Chondrocyte (in vitro differentiated cells): Measurements from ENCODE around the gene CARNS1. TPM values are rescaled to one million over a fixed set of nuclear protein-coding genes. Genes with fewer than 3 reads are reported as not detected.
A peak's percentile ranks its signal among the peaks of the same experiment; 100 is the strongest.

ENCODE experiments used
- DNase-seq: peaks from one replicate; pipeline ENCODE4 v3.0.0; 2021; ENCODE audit warnings: mixed read lengths, low spot score
- H3K27ac Mint-ChIP-seq: one replicate; pipeline ENCODE4 v1.8.0; 2021; ENCODE audit warnings: mild to moderate bottlenecking, moderate library complexity, mixed read lengths; ENCODE audit not compliant: unreplicated experiment
- H3K27me3 Mint-ChIP-seq: 2 replicates; pipeline ENCODE4 v1.8.0; 2021; ENCODE audit warnings: low read depth, mixed read lengths
- H3K36me3 Mint-ChIP-seq: 2 replicates; pipeline ENCODE4 v1.8.0; 2021; ENCODE audit warnings: low read depth, mixed read lengths
- H3K4me1 Mint-ChIP-seq: 2 replicates; pipeline ENCODE4 v1.8.0; 2021; ENCODE audit warnings: low read depth, mild to moderate bottlenecking, mixed read lengths
- H3K4me3 Mint-ChIP-seq: one replicate; pipeline ENCODE4 v1.8.0; 2021; ENCODE audit warnings: mild to moderate bottlenecking, moderate library complexity, mixed read lengths; ENCODE audit not compliant: unreplicated experiment
- H3K9me3 Mint-ChIP-seq: 2 replicates; pipeline ENCODE4 v1.8.0; 2021; ENCODE audit warnings: low read depth, mixed read lengths
- CTCF ChIP-seq: fragments of 200-600 bp; sonication (generic); IDR thresholded peaks from 2 replicates; pipeline ENCODE4 v1.5.0; 2021; ENCODE audit warnings: antibody characterized with exemption, mild to moderate bottlenecking, moderate library complexity
- total RNA-seq: library from RNA; stranded (reverse); gene quantifications from 3 replicates; pipeline ENCODE4 v1.2.1, GENCODE V29; 2021

CARNS1 gene
- total RNA-seq, 1 donor from 2014 or later = 1.8 TPM

- Mint-ChIP-seq H3K4me1 (peaks cover 17% of the 10 kb centered on the region), H3K27me3 (no peaks in the 10 kb centered on the region), H3K36me3 (peaks cover 2% of the 10 kb centered on the region), H3K4me3 (peak within 1 kb of the TSS; percentile 90), H3K27ac (peak within 1 kb of the TSS; percentile 95), H3K9me3 (no peaks in the 10 kb centered on the region)
- TF ChIP-seq CTCF = no peak
- DNase-seq = peak; percentile 98
Observed at GRCh38 chr11:67428052-67429001, 12.8 kb downstream of the CARNS1 start, which contains the start of gene RPS6KB2. Gene RPS6KB2 (plus strand): TSS chr11:67428494. CDS start chr11:67428546, 52 bp downstream.

- peaks cover 17% of the 10 kb centered on the region for H3K4me1 Mint-ChIP-seq
- no peak for DNase-seq
- peaks cover 2% of the 10 kb centered on the region for H3K36me3 Mint-ChIP-seq
- H3K27ac Mint-ChIP-seq = peak overlapping the region; percentile 95
- peak overlapping the region; percentile 90 for H3K4me3 Mint-ChIP-seq
- no peaks in the 10 kb centered on the region for H3K9me3 Mint-ChIP-seq
- no peaks in the 10 kb centered on the region for H3K27me3 Mint-ChIP-seq
- no peak for TF ChIP-seq CTCF
Observed at GRCh38 chr11:67429038-67429668, 13.7 kb downstream of the CARNS1 start.

GRCh38 chr11:67429722-67430121 lies 14.2 kb downstream of the CARNS1 start:
- H3K27me3 Mint-ChIP-seq = no peaks in the 10 kb centered on the region
- H3K36me3 Mint-ChIP-seq = peaks cover 2% of the 10 kb centered on the region
- DNase-seq = no peak
- TF ChIP-seq CTCF = no peak
- H3K27ac Mint-ChIP-seq = no peak overlapping the region
- H3K9me3 Mint-ChIP-seq = no peaks in the 10 kb centered on the region
- H3K4me1 Mint-ChIP-seq = peaks cover 17% of the 10 kb centered on the region
- H3K4me3 Mint-ChIP-seq = peak overlapping the region; percentile 90

GRCh38 chr11:67431346-67432249 lies 16.1 kb downstream of the CARNS1 start:
- Mint-ChIP-seq H3K27ac (no peak overlapping the region), H3K4me1 (peaks cover 20% of the 10 kb centered on the region), H3K4me3 (no peak overlapping the region)

More at GRCh38 chr11:67431346-67432249, 16.1 kb downstream of the CARNS1 start:
- no peak for TF ChIP-seq CTCF
- DNase-seq = no peak
- Mint-ChIP-seq H3K27me3 (no peaks in the 10 kb centered on the region), H3K36me3 (peaks cover 2% of the 10 kb centered on the region), H3K9me3 (no peaks in the 10 kb centered on the region)
